ENCODE results near the gene FAM210A. TPM values are rescaled to one million over a fixed set of nuclear protein-coding genes. Genes with fewer than 3 reads are reported as not detected.
"Not testable (repeated sequence)": the region's sequence is repeated elsewhere in the genome, so short reads cannot be mapped to it uniquely, and the experiment has no call there.

FAM210A gene
- total RNA-seq, 1 donor from 2014 or later = 15.4 TPM

GRCh38 chr18:13688191-13689136 lies 37.9 kb downstream of the FAM210A start:
- peaks cover 7% of the 10 kb centered on the region for H3K4me1 Mint-ChIP-seq (ENCODE audit: unreplicated experiment)
- H3K27me3 Mint-ChIP-seq (ENCODE audit: unreplicated experiment) = no peaks in the 10 kb centered on the region
- peak overlapping the region; percentile 27 for H3K4me3 Mint-ChIP-seq (ENCODE audit: unreplicated experiment)
- peak overlapping the region; percentile 68 for H3K27ac Mint-ChIP-seq (ENCODE audit: unreplicated experiment)
- no peak for TF ChIP-seq CTCF (IDR thresholded peaks at IDR 0.05; ENCODE audit: unreplicated experiment)
- peaks cover 4% of the 10 kb centered on the region for H3K9me3 Mint-ChIP-seq (ENCODE audit: unreplicated experiment)
- DNase-seq (ENCODE audit: low spot score) = no peak
- peaks cover 21% of the 10 kb centered on the region for H3K36me3 Mint-ChIP-seq (ENCODE audit: low read depth, unreplicated experiment)

GRCh38 chr18:13684546-13684945 lies 41.8 kb downstream of the FAM210A start:
- Mint-ChIP-seq H3K27me3 (ENCODE audit: unreplicated experiment) (no peaks in the 10 kb centered on the region), H3K9me3 (ENCODE audit: unreplicated experiment) (no peaks in the 10 kb centered on the region), H3K36me3 (ENCODE audit: low read depth, unreplicated experiment) (peaks cover 14% of the 10 kb centered on the region), H3K4me3 (ENCODE audit: unreplicated experiment) (no peak overlapping the region), H3K4me1 (ENCODE audit: unreplicated experiment) (peaks cover 7% of the 10 kb centered on the region), H3K27ac (ENCODE audit: unreplicated experiment) (no peak overlapping the region)
- no peak for DNase-seq (ENCODE audit: low spot score)
- no peak for TF ChIP-seq CTCF (IDR thresholded peaks at IDR 0.05; ENCODE audit: unreplicated experiment)

GRCh38 chr18:13681701-13682100 lies 44.7 kb downstream of the FAM210A start:
- Mint-ChIP-seq H3K4me1 (ENCODE audit: unreplicated experiment) (no peaks in the 10 kb centered on the region), H3K36me3 (ENCODE audit: low read depth, unreplicated experiment) (peaks cover 5% of the 10 kb centered on the region), H3K27ac (ENCODE audit: unreplicated experiment) (no peak overlapping the region), H3K9me3 (ENCODE audit: unreplicated experiment) (peaks cover 4% of the 10 kb centered on the region), H3K4me3 (ENCODE audit: unreplicated experiment) (no peak overlapping the region), H3K27me3 (ENCODE audit: unreplicated experiment) (peaks cover 1% of the 10 kb centered on the region)
- no peak for DNase-seq (ENCODE audit: low spot score)
- no peak for TF ChIP-seq CTCF (IDR thresholded peaks at IDR 0.05; ENCODE audit: unreplicated experiment)

- peak; percentile 78 for TF ChIP-seq CTCF (IDR thresholded peaks at IDR 0.05; ENCODE audit: unreplicated experiment)
- peaks cover 8% of the 10 kb centered on the region for H3K36me3 Mint-ChIP-seq (ENCODE audit: low read depth, unreplicated experiment)
- H3K27me3 Mint-ChIP-seq (ENCODE audit: unreplicated experiment) = peaks cover 1% of the 10 kb centered on the region
- peak; percentile 46 for DNase-seq (ENCODE audit: low spot score)
- no peaks in the 10 kb centered on the region for H3K4me1 Mint-ChIP-seq (ENCODE audit: unreplicated experiment)
- peaks cover 11% of the 10 kb centered on the region for H3K9me3 Mint-ChIP-seq (ENCODE audit: unreplicated experiment)
- H3K27ac Mint-ChIP-seq (ENCODE audit: unreplicated experiment) = no peak overlapping the region
- H3K4me3 Mint-ChIP-seq (ENCODE audit: unreplicated experiment) = no peak overlapping the region
Measured at GRCh38 chr18:13680612-13681011, 45.7 kb downstream of the FAM210A start.

- not testable (repeated sequence) for H3K27me3 Mint-ChIP-seq (ENCODE audit: unreplicated experiment)
Measured at GRCh38 chr18:13677350-13677749, 49.0 kb downstream of the FAM210A start.

More at GRCh38 chr18:13677350-13677749, 49.0 kb downstream of the FAM210A start:
- Mint-ChIP-seq H3K4me3 (ENCODE audit: unreplicated experiment) (peak overlapping the region; percentile 74), H3K36me3 (ENCODE audit: low read depth, unreplicated experiment) (peaks cover 12% of the 10 kb centered on the region), H3K9me3 (ENCODE audit: unreplicated experiment) (peaks cover 11% of the 10 kb centered on the region)
- not testable (repeated sequence) for DNase-seq (ENCODE audit: low spot score); H3K27ac Mint-ChIP-seq (ENCODE audit: unreplicated experiment); H3K4me1 Mint-ChIP-seq (ENCODE audit: unreplicated experiment)
